Measurements from ENCODE around the gene OTOP3.

OTOP3 gene

DNA sequence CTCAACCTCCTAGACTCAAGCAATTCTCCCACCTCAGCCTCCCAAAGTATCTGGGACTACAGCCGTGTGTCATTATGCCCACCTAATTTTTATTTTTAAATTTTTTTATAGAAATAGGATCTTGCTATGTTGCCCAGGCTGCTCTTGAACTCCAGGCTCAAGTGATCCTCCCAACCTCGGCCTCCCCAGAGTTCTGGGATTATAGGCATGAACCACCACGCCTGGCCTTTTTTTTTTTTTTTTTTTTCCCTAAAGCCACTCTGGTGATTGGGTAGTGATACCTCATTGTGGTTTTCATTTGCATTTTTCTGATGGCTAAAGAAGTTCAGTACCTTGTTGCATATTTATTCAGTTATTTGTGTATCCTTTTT lies 50.5 kb downstream of the OTOP3 start:
- DNase-seq (ENCODE audit: low read depth in 3 of 3): no peak

DNA sequence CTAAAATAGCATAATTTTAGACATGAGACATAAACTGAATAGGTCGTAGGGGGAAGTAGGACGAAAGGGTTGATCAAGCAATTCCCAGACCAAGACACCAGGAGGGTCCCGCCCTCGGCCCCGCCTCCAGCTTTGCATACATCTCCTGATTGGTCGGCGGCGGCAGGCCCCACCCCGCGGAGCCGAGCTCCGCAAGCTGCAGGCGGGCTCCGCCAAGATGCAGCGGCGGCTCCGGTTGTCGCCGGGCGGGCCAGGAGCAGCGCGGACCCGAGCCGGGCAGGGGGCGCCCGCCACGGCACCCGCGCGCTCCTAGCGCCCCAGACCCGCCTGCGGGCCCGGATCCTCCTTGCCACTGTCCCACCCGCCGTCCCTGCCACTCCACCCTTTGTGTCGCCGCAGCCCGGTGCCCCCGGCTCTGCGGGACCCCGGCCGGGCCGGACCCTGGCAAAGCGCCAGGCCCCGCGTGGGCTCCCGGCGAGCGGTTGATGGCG lies 51.8 kb downstream of the OTOP3 start, which contains the start of gene CDR2L:
Gene CDR2L, plus strand, starts transcription at position 215 of the 491 bp plus-strand sequence. CDS start 412 bp downstream, outside the sequence.
- DNase-seq (ENCODE audit: low read depth in 3 of 3): peak; percentile 86 to 92 (median 88)

DNA sequence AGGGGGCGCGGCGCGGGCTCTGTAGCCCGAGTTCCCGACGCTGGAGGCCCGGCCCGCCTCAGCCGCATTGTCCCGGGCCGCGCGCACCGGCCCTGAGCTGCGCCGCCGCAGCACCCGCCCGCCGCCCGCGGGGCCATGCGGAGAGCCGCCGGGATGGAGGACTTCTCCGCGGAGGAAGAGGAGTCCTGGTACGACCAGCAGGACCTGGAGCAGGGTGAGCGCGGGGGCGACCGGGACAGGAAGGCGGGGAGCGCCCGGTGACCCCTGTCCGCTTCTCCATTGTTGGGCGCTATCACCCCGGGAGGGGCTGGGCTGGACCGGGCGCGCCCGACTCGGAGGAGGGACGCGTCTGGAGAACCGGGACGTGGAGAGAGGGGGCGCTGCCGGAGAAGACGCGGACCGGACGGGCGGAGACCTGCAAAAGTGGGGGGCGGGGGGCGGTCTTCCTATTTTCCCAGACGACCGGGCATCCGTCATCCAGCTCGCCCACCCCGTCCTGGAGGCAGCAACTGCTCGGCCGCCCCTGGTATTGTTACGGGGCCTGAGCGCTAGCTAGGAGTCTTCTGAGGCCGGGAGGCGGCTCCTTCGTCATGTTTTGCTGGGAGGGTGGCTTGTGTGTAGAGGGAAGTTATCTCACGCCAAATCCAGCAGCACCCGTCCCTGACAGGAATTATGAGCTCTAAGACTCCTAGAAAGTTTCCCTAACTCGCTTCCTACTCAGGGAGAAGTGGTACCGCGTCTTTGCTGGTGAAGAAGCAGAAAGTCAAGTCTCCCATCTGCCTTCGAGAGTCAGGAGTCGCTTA lies 52.4 kb downstream of the OTOP3 start:
- no peak for DNase-seq (ENCODE audit: low read depth in 3 of 3)

DNA sequence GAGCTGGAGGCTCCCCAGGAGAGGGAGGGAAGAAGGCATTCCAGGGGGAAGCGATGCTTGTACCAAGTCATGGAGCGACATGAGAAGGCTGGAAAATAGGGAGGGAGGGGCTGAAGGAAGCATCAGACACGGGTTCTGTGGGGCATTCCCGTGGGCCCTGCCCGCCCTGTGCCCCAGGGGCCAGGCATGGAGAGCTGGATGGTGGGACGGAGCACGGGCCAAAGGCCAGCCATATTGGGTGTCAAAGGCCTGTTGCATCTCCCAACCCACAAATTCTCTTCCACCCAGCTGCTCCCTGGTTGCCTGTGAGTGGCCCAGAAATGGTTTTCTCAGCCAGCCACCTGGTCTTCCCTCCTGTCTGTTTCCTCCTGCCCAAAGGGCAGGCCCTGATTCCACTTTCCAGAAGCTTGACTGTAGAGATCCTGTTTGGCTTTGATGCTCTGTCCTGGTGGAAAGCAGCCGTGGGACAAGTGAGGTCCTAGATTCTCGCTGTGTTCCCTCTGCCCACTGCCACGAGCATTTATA lies 54.9 kb downstream of the OTOP3 start:
- no peak for DNase-seq (ENCODE audit: low read depth in 3 of 3)

DNA sequence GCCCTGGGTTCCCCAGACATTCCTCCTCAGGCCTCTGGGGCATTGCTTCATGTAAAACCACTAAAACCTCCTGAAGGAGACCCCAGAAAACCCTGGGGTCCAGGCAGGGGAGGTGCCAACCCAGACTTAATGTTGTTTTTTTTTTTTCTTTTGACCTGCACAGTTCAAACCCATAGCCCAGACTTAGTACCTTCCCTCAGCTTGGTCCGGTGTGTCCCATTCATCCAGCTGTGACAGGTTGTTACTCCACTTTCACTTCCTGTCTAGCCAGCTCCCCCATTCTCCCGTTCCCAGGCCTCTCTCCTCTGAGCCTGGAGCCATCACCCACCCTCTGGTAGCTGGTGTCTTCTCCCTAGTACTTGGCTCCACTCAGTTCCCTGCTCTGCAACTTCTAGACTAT lies 56.5 kb downstream of the OTOP3 start:
- no peak for DNase-seq (ENCODE audit: low read depth in 3 of 3)

DNA sequence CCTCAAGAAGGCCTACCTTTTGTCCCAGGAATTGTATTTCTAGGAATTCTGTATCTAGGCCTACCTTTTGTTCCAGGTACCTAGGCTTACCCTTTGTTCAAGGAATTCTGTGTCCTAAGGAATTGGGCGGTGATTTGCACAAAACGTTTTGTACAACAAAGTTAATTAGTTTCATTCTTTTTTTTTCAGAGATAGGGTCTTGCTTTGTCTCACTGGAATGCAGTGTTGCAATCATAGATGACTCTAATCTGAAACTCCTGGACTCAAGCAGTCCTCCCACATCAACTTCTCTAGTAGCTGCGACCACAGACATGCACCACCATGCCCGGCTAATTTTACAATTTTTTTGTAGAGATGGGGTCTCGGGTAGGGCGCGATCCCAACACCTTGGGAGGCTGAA lies 58.7 kb downstream of the OTOP3 start:
- no peak for DNase-seq (ENCODE audit: low read depth in 3 of 3)

DNA sequence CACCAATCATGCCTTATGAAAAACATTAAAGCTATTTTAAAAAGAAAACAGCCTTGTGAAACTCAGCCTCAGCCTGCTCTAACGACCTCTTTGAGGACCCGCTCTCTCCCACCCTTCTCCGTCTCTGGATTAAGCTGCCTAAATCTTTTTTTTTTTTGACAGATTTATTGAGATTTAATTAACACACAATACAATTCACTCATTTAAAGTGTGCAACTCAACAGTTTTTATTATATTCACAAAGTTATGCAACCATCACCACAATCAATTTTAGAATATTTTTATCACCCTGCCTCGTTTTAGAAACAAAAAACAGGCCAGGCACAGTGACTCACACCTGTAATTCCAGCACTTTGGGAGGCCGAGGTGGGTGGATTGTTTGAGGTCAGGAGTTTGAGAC lies 60.1 kb downstream of the OTOP3 start:
- DNase-seq (ENCODE audit: low read depth in 3 of 3): no peak

DNA sequence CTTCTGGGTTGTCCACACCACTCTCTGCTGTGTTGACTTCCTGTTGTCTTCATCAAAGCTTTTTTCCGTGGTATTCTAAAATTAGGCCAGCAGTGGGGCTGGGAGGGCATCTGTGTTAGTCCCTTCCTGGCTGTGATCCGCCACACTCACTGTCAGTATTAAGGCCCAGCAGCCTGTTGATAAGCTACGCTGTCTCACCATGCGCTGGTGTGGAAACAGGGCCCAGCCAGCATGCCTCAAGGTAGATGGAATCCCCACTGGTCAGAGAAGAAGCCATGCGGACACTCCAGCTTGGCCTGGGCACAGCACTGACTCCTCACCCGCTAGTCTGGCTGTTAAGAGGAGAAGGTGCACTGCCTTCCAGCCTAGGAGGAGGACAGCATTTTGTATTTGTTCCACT lies 63.1 kb downstream of the OTOP3 start:
- no peak for DNase-seq (ENCODE audit: low read depth in 3 of 3)

DNA sequence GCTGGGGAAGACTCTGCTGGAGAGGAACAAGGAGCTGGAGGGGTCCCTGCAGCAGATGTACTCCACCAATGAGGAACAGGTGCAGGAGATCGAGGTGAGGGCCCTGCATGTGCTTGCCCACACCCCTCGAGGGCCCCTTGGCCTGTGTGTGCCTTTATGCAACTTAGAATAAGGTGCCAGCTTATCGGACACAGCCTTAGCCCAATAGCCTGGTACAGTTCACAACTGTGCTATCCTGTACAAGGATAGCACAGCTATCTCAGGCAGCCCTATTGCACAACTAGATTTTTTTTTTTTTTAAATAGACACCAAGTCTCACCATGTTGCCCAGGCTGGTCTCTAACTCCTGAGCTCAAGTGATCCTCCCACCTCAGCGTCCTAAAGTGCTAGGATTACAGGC lies 63.8 kb downstream of the OTOP3 start:
- DNase-seq (ENCODE audit: low read depth in 3 of 3): no peak

Data from stimulated activated CD4-positive, alpha-beta T cell treated with anti-CD3 and anti-CD28 coated beads, TNF-alpha, amount 100 ng/mL, for 4 hours (primary cell).